Fibroblast of lung (primary cell): Measurements from ENCODE around the gene BTBD16.

Experiments
- EZH2 ChIP-seq: IDR thresholded peaks from 2 replicates; pipeline ENCODE4 v1.5.1; 2012; ENCODE audit warnings: low read length, control low read depth, mild to moderate bottlenecking; ENCODE audit errors: missing control alignments
- TF ChIP-seq, protein P1 (sequence below), 2 donors: IDR thresholded peaks in 1 of 2; conservative IDR thresholded peaks in 1 of 2; 1 replicate in 1 of 2; 2 replicates in 1 of 2; pipeline ENCODE4 v1.5.1; 2011 to 2012; ENCODE audit warnings: low read length in 2 of 2, control low read depth in 1 of 2, inconsistent platforms in 1 of 2, low read depth in 1 of 2, mild to moderate bottlenecking in 1 of 2

DNA sequence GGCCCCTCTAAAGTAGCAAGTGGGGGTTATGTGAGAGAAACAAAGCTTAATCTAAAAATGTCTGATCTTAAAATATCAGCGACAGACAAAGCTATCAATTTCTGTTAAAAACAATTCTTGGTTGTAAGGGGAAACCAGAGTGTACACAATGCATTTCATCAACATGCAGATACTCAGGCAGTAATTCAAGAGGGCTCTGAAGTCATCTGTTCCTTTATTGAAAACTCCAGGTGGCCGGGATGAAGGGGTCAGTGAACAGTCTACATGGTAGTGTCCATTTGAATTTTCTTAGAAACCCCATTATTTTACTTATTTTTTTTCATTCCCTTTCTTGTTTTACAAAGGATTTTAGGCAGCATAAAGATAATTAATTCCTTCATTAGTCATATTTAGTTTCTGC, 36.7 kb upstream of the BTBD16 start:
- TF ChIP-seq, protein P1, sequence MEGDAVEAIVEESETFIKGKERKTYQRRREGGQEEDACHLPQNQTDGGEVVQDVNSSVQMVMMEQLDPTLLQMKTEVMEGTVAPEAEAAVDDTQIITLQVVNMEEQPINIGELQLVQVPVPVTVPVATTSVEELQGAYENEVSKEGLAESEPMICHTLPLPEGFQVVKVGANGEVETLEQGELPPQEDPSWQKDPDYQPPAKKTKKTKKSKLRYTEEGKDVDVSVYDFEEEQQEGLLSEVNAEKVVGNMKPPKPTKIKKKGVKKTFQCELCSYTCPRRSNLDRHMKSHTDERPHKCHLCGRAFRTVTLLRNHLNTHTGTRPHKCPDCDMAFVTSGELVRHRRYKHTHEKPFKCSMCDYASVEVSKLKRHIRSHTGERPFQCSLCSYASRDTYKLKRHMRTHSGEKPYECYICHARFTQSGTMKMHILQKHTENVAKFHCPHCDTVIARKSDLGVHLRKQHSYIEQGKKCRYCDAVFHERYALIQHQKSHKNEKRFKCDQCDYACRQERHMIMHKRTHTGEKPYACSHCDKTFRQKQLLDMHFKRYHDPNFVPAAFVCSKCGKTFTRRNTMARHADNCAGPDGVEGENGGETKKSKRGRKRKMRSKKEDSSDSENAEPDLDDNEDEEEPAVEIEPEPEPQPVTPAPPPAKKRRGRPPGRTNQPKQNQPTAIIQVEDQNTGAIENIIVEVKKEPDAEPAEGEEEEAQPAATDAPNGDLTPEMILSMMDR (conservative IDR thresholded peaks at IDR 0.05 in 1 of 2, IDR thresholded peaks at IDR 0.05 in 1 of 2; ENCODE audit: low read depth in 1 of 2, low read length in 2 of 2) = no peak
- no peak for TF ChIP-seq EZH2
